Tibial nerve (tissue), 4 donors: ENCODE data around the gene AKAP6. TPM values are rescaled to one million over a fixed set of nuclear protein-coding genes. Genes with fewer than 3 reads are reported as not detected.

ENCODE experiments used
- DNase-seq, 2 donors: peaks; one replicate each; pipeline ENCODE4 v3.0.0-alpha.2; 2019; ENCODE audit warnings: low spot score in 2 of 2
- H3K27ac ChIP-seq, 4 donors: fragments of 200-600 bp; sonication (generic) in 3 of 4; one replicate each; pipeline ENCODE4 v1.5.1; 2017 to 2019; ENCODE audit warnings: mild to moderate bottlenecking in 1 of 4
- H3K27me3 ChIP-seq, 2 donors: fragments of 200-600 bp; sonication (generic) in 1 of 2; one replicate each; pipeline versions ENCODE4 v1.5.1 to v1.6.0; 2017 to 2019
- H3K36me3 ChIP-seq, 3 donors: fragments of 200-600 bp; sonication (generic); one replicate each; pipeline ENCODE4 v1.5.1; 2018 to 2019
- H3K4me1 ChIP-seq, 4 donors: fragments of 200-600 bp; sonication (generic) in 3 of 4; one replicate each; pipeline ENCODE4 v1.5.1; 2017 to 2019
- H3K4me3 ChIP-seq, 4 donors: fragments of 200-600 bp; sonication (generic) in 3 of 4; one replicate each; pipeline ENCODE4 v1.5.1; 2017 to 2019; ENCODE audit warnings: mild to moderate bottlenecking in 1 of 4, moderate library complexity in 1 of 4
- H3K9me3 ChIP-seq, 4 donors: fragments of 200-600 bp; sonication (generic) in 3 of 4; one replicate each; pipeline ENCODE4 v1.5.1; 2017 to 2019
- CTCF ChIP-seq, 5 experiments: fragments of 200-600 bp in 3 of 5; fragments of 450-650 bp in 2 of 5; sonication (generic) in 3 of 5; IDR thresholded peaks; one replicate each; pipeline ENCODE4 v1.5.1; 2016 to 2019; ENCODE audit warnings: antibody characterized with exemption in 5 of 5, mild to moderate bottlenecking in 3 of 5, moderate library complexity in 2 of 5
- EP300 ChIP-seq, 2 donors: sonication (generic); formaldehyde crosslinking; IDR thresholded peaks; one replicate each; pipeline ENCODE4 v1.6.1; 2017; ENCODE audit warnings: antibody characterized with exemption in 2 of 2, mild to moderate bottlenecking in 1 of 2
- POLR2A ChIP-seq, 2 donors: fragments of 450-650 bp; IDR thresholded peaks; one replicate each; pipeline ENCODE4 v1.6.1; 2017; ENCODE audit warnings: antibody characterized with exemption in 2 of 2, mild to moderate bottlenecking in 2 of 2, moderate library complexity in 2 of 2
- WGBS, 2 donors: methylation state at CpG; one replicate each; pipeline ENCODE4 v1.1.5; 2018; 5-methylcytosine and 5-hydroxymethylcytosine counted together
- total RNA-seq, 4 donors: library from RNA; depleted of rRNA; stranded (reverse); fragments of >200 nt; gene quantifications; one replicate each; pipeline ENCODE4 v1.1.0, GENCODE V29; 2016

AKAP6 gene
- total RNA-seq, 4 donors from 2014 or later = 2.1 to 10.7 (median 5.2) TPM

- TF ChIP-seq POLR2A (IDR thresholded peaks at IDR 0.05) (no peak), CTCF (IDR thresholded peaks at IDR 0.05) (no peak), EP300 (IDR thresholded peaks at IDR 0.05) (no peak)
- DNase-seq = no peak
- Histone ChIP-seq H3K27me3 (no peaks in the 10 kb centered on the region), H3K9me3 (no peaks in the 10 kb centered on the region), H3K36me3 (no peaks in the 10 kb centered on the region), H3K27ac (no peak overlapping the region), H3K4me1 (peaks cover 0 to 6% (median 0%) of the 10 kb centered on the region in 4 donors), H3K4me3 (no peak overlapping the region)
- WGBS, 2 donors = 83 to 87% methylated on average over 2 of the region's 2 CpGs
Measured at GRCh38 chr14:32403688-32404087, 74.6 kb downstream of the AKAP6 start.

DNA sequence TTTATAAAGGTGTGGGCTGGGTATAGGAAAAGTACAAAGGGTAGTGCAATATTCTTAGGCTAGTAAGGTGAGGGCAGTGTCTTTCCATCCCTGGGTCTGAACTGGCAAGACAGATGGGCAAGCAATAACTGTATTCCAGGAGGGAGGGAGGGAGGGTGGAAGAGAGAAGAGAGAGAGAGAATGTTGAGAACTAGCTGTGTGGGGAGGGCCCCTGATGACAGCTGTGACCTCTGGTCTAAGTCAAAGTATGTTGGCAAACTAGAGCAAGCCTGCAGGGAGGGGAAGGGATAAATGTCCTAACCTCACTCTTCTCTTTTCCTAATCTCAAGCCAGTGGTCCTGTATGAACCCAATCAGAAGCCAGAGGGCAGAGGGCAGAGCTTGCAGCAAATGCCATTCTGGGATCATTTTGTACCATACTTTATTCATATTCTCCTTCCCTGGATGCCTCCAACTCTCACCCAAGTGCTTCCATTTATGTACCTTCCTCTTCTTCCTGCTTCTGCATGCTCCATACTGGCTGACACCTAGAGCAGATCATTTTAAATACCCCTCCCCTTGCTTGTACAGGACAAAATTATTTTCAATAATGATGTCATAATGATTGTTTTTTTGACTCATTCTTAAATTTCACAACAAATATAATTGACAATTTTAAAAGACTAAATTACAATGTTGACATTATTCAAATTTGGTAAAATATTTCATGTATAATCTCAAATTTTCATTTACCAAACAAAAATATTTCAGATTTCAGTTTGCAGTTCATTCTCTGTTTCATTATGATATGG, 75.9 kb downstream of the AKAP6 start:
- TF ChIP-seq CTCF (IDR thresholded peaks at IDR 0.05) (no peak), EP300 (IDR thresholded peaks at IDR 0.05) (no peak), POLR2A (IDR thresholded peaks at IDR 0.05) (no peak)
- Histone ChIP-seq H3K27me3 (no peaks in the 10 kb centered on the region), H3K36me3 (no peaks in the 10 kb centered on the region), H3K9me3 (no peaks in the 10 kb centered on the region), H3K27ac (no peak overlapping the region), H3K4me1 (peaks cover 0 to 6% (median 0%) of the 10 kb centered on the region in 4 donors), H3K4me3 (no peak overlapping the region)
- DNase-seq = no peak

DNA sequence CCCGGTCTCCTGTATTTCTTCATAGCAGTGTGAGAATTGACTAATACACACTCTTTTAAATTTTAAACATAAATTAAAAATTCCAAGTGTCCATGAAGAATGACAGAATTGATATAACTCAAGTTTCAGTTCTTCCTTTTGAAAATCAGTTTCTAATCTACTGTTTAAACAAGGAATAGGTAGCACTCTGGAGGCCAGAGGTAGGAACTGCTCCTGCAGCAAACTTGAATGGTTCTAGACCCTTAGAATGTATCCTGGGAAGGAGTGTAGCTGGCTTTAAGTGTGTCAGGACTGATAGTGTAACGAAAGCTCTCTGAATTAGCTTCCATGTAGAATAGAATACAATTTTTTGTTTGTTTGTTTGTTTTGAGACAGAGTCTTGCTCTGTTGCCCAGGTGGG, 76.8 kb downstream of the AKAP6 start:
- H3K4me3 ChIP-seq = no peak overlapping the region
- no peaks in the 10 kb centered on the region for H3K27me3 ChIP-seq
- no peaks in the 10 kb centered on the region for H3K9me3 ChIP-seq
- TF ChIP-seq EP300 (IDR thresholded peaks at IDR 0.05) (no peak), POLR2A (IDR thresholded peaks at IDR 0.05) (no peak), CTCF (IDR thresholded peaks at IDR 0.05) (no peak)
- H3K4me1 ChIP-seq = peaks cover 0 to 6% (median 0%) of the 10 kb centered on the region in 4 donors
- DNase-seq = no peak
- H3K36me3 ChIP-seq = no peaks in the 10 kb centered on the region
- 91 to 93% methylated on average over 2 of the region's 2 CpGs for WGBS, 2 donors
- no peak overlapping the region for H3K27ac ChIP-seq

DNA sequence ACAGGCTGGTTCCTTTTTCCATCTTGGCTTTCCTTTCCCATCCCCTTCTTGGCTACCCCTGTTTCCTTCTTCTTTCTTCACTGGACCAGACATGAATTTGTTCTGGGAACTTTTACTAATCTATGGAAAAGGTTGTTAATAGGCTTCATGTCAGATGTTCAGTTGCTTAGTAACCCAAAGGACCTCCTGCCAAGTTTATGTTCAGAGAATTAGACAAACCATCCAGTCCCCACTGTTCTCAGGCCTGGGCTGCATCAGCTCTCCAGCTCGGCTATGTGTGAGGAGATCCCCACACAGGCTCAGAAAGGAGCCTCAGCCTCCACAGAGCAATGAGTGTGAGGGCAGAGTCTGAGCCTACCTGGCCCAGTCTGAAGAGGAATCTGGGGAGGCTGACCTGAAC, 78.0 kb downstream of the AKAP6 start:
- TF ChIP-seq EP300 (IDR thresholded peaks at IDR 0.05) = no peak
- TF ChIP-seq CTCF (IDR thresholded peaks at IDR 0.05) = no peak
- Histone ChIP-seq H3K4me3 (no peak overlapping the region), H3K4me1 (peaks cover 0 to 6% (median 0%) of the 10 kb centered on the region in 4 donors), H3K9me3 (no peaks in the 10 kb centered on the region), H3K27ac (no peak overlapping the region), H3K27me3 (no peaks in the 10 kb centered on the region), H3K36me3 (no peaks in the 10 kb centered on the region)
- DNase-seq = no peak
- 60 to 81% methylated on average over 1 of the region's 1 CpG for WGBS, 2 donors

DNA sequence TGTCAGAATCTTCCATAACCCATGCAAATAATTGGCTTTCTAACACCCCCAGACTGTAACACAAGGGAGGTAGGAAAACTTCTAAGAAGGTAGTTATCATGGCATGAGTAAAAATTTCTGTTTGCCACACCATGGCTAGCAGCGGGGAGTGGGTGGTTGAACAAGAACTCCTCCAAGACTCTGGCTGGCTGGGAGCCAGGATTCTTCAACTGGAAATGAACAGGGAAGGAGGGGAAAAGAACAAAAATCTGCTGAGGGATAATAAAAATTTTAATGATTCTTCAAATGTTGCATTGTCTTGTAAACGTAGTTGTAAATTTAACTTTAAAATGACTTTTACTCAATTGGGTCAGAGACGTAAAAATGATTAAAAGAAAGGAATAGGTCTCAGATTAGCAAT, 78.9 kb downstream of the AKAP6 start:
- 22 to 32% methylated on average over 3 of the region's 3 CpGs for whole genome bisulfite sequencing, 2 donors
- TF ChIP-seq CTCF (IDR thresholded peaks at IDR 0.05) (no peak), EP300 (IDR thresholded peaks at IDR 0.05) (no peak), POLR2A (IDR thresholded peaks at IDR 0.05) (no peak)
- H3K27ac ChIP-seq = no peak overlapping the region
- no peaks in the 10 kb centered on the region for H3K36me3 ChIP-seq
- H3K27me3 ChIP-seq = no peaks in the 10 kb centered on the region
- H3K9me3 ChIP-seq = no peaks in the 10 kb centered on the region
- peak; percentile 11 to 27 for DNase-seq
- H3K4me1 ChIP-seq = peaks cover 0 to 6% (median 0%) of the 10 kb centered on the region in 4 donors
- no peak overlapping the region for H3K4me3 ChIP-seq
